ENCODE results near the gene GPC6. TPM values are rescaled to one million over a fixed set of nuclear protein-coding genes. Genes with fewer than 3 reads are reported as not detected.

Gene GPC6
- total and polyA plus RNA-seq, 10 donors: 0.22 to 9.3 (median 4.5) TPM

GRCh38 chr13:94163535-94163934, 936.9 kb downstream of the GPC6 start:
- Histone ChIP-seq H3K4me1 (no peaks in the 10 kb centered on the region), H3K4me3 (no peak overlapping the region), H3K27ac (no peak overlapping the region), H3K36me3 (no peaks in the 10 kb centered on the region), H3K27me3 (replicated peaks in 1 of 7) (no peaks in the 10 kb centered on the region), H3K9me3 (peaks cover 0 to 5% (median 0%) of the 10 kb centered on the region in 8 donors)
- intact Hi-C loops (cut with DNase I; ENCODE audit: low total_unique reads): no loop called here
- DNase-seq: no peak
- TF ChIP-seq POLR2A (IDR thresholded peaks at IDR 0.05): no peak
- no peak for TF ChIP-seq POLR2AphosphoS5 (IDR thresholded peaks at IDR 0.05)
- TF ChIP-seq CTCF (IDR thresholded peaks at IDR 0.05 in 8 of 11, conservative IDR thresholded peaks at IDR 0.05 in 3 of 11): no peak
- 60 to 84% (median 74%) methylated on average over 1 of the region's 1 CpG for WGBS, 5 donors

GRCh38 chr13:94168783-94169453, 942.3 kb downstream of the GPC6 start:
- WGBS, 5 donors: 53 to 77% (median 68%) methylated on average over 9 of the region's 9 CpGs
- intact Hi-C loops (cut with DNase I; ENCODE audit: low total_unique reads): no loop called here
- Histone ChIP-seq H3K36me3 (no peaks in the 10 kb centered on the region), H3K27ac (peak overlapping the region in 1 of 8 donors; percentile 24), H3K27me3 (replicated peaks in 1 of 7) (no peaks in the 10 kb centered on the region), H3K9me3 (no peaks in the 10 kb centered on the region), H3K4me1 (peaks cover 0 to 8% (median 0%) of the 10 kb centered on the region in 6 donors), H3K4me3 (no peak overlapping the region)
- DNase-seq: no peak
- TF ChIP-seq POLR2A (IDR thresholded peaks at IDR 0.05) (no peak), POLR2AphosphoS5 (IDR thresholded peaks at IDR 0.05) (no peak), CTCF (IDR thresholded peaks at IDR 0.05 in 8 of 11, conservative IDR thresholded peaks at IDR 0.05 in 3 of 11) (no peak)

- Histone ChIP-seq H3K27me3 (replicated peaks in 1 of 7) (no peaks in the 10 kb centered on the region), H3K4me1 (peaks cover 0 to 8% (median 0%) of the 10 kb centered on the region in 6 donors), H3K27ac (peak overlapping the region in 1 of 8 donors; percentile 24), H3K9me3 (no peaks in the 10 kb centered on the region), H3K36me3 (no peaks in the 10 kb centered on the region), H3K4me3 (no peak overlapping the region)
- intact Hi-C loops (cut with DNase I; ENCODE audit: low total_unique reads): no loop called here
- 71 to 87% (median 80%) methylated on average over 5 of the region's 5 CpGs for WGBS, 5 donors
- DNase-seq: no peak
- TF ChIP-seq POLR2AphosphoS5 (IDR thresholded peaks at IDR 0.05) (no peak), CTCF (IDR thresholded peaks at IDR 0.05 in 8 of 11, conservative IDR thresholded peaks at IDR 0.05 in 3 of 11) (no peak), POLR2A (IDR thresholded peaks at IDR 0.05) (no peak)
Measured at GRCh38 chr13:94169454-94170144, 943.0 kb downstream of the GPC6 start.

GRCh38 chr13:94170145-94170571, 943.6 kb downstream of the GPC6 start:
- no peak for TF ChIP-seq POLR2AphosphoS5 (IDR thresholded peaks at IDR 0.05)
- TF ChIP-seq CTCF (IDR thresholded peaks at IDR 0.05 in 8 of 11, conservative IDR thresholded peaks at IDR 0.05 in 3 of 11): no peak
- no peak for TF ChIP-seq POLR2A (IDR thresholded peaks at IDR 0.05)
- H3K27ac ChIP-seq: no peak overlapping the region
- 68 to 89% (median 84%) methylated on average over 4 of the region's 4 CpGs for WGBS, 5 donors

More at GRCh38 chr13:94170145-94170571, 943.6 kb downstream of the GPC6 start:
- no peak for DNase-seq
- Histone ChIP-seq H3K4me3 (no peak overlapping the region), H3K9me3 (no peaks in the 10 kb centered on the region), H3K27me3 (replicated peaks in 1 of 7) (no peaks in the 10 kb centered on the region), H3K36me3 (no peaks in the 10 kb centered on the region), H3K4me1 (peaks cover 0 to 8% (median 0%) of the 10 kb centered on the region in 6 donors)
- intact Hi-C loops (cut with DNase I; ENCODE audit: low total_unique reads): no loop called here
